ENCODE results near the gene GDF11.
A peak's percentile ranks its signal among the peaks of the same experiment; 100 is the strongest.
"Not testable (repeated sequence)": the region's sequence is repeated elsewhere in the genome, so short reads cannot be mapped to it uniquely, and the experiment has no call there.

Gene GDF11

DNA sequence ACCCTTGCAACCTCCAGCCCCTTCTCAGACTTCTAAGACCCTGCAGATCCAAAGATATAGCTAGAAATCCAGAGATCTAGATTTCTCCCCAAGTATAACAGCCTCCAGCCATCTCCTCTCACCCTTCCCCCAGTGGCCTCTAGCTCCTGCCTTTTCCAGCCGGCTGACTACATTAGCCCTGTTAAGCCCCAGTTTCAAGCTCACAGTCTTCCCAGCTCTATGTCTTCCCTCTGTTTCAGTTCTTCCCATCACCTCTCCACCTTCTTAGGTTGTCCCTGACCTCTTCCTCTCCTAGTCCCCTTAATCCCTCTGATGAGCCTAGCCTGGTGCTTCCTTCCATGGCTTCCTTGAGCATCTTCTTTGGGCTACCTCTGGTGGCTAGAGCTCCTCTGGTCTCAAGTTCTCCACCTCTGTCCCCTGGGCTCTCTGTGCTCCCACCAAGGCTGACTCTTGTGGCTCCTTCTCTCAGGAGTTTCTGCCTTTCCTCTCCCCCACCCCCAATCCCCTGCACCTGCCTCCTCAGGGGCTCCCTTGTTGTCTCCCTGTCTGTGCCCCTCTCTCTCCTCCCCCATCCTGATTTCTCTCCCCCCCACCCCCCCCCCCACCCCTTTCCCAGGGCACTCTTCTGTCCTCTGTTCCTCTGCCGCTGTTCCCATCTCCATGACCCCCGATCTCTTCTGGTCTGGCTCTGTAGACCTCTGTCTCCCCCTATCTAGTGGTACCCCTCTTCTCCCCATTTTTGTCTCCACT lies 816 bp upstream of the GDF11 start:
- no peak for DNase-seq (ENCODE audit: low spot score)

DNA sequence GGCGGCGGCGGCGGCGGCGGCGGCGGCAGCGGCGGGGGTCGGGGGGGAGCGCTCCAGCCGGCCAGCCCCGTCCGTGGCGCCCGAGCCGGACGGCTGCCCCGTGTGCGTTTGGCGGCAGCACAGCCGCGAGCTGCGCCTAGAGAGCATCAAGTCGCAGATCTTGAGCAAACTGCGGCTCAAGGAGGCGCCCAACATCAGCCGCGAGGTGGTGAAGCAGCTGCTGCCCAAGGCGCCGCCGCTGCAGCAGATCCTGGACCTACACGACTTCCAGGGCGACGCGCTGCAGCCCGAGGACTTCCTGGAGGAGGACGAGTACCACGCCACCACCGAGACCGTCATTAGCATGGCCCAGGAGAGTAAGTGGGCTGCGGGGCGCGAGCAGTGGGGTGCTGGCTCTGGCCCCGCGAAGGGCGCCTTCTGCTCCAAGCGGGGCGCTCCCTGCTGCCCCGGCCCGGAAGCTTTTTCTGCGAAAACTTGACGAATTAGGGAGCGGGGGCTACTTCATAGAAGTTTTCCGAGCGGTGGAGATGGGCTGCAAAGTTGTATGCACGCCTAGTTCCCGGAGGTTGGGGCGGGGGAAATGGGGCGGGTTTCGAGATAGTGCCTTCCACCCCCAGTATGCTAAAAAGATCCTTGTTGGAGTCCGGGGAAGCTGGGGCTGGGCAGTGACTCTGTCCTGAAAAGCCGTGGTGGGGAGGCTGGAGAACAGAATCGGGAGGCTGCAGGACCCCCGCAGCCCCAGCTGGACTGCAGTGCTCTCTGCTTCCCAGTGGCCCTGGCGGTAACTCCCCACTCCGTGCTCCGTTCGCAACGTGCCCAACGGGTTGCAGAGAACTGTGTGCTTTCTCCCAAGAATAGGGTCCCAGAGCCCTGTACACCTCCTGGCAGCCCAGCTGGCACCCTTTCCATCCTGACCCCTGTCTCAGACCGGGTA lies 751 bp downstream of the GDF11 start:
- DNase-seq (ENCODE audit: low spot score): no peak

DNA sequence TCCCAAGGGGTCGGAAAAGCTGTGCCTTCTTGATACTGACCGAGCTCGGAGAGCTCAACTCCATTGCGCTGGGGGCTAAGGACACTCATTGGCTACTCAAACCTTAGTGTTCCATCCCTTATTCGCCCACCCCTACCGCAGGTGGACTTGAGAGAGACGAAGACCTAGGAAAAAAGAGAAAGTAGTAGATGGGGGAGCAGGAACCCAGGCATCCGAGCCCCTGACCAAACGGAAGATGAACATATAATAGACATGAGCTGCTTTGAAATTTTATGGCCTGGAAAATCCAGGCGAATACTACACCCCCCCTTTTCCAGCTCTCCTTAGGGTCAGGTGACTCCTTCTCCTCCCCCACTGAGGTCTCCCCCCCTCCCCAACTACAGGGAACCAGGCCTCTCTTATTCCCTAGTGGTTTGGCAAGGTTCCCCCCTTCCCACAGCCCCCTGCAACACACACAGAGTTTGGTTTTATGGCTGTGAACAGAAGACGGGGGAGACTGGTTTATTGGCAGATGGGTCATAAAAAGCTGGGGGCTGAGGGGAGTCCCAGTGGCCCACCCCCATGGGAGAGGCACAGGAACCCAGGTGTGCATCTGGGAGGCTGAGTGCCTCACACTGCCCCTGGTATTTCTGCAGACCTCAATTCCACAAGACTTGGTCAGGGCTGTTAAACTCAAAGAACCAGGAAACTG lies 1.6 kb downstream of the GDF11 start:
- no peak for DNase-seq (ENCODE audit: low spot score)

DNA sequence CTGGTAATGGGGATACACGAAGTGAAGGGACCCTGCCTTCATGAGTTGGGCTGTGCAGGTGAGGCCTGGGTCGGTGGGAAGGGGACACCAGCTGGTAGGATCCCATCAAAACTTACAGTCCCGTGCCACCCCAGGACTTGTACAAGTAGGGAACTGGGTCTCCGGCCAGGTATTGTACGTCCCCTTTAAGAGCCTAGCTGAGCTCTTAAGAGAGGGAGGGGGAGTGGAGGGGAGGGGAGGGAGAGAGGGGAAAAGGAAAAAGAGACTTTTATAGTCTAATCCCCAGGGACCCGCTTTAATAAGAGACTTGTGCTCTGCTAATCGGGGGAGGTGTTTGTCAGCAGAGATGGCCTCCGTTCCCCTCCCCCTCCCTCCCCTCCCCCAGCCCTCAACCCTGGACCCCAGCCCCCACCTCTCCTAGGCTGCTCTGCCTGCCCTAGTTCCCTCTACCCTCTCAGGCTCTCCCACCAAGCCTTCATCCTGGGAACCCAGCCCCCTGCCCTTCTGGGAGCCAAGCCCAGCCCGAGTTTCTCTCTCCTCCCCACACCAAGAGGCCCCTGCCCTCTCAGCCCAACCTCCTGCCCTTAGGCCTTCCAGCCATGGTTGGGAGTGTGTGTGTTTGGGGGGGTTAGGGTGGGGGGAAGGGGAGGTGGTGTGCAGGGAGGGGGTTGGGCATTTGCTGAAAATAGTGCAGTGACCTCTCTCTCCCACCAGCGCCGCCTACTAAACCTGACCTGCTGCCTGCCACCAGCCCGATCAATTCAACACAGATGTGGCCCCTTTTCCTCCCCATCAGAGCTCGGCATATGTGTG lies 2.6 kb downstream of the GDF11 start:
- DNase-seq (ENCODE audit: low spot score): no peak

DNA sequence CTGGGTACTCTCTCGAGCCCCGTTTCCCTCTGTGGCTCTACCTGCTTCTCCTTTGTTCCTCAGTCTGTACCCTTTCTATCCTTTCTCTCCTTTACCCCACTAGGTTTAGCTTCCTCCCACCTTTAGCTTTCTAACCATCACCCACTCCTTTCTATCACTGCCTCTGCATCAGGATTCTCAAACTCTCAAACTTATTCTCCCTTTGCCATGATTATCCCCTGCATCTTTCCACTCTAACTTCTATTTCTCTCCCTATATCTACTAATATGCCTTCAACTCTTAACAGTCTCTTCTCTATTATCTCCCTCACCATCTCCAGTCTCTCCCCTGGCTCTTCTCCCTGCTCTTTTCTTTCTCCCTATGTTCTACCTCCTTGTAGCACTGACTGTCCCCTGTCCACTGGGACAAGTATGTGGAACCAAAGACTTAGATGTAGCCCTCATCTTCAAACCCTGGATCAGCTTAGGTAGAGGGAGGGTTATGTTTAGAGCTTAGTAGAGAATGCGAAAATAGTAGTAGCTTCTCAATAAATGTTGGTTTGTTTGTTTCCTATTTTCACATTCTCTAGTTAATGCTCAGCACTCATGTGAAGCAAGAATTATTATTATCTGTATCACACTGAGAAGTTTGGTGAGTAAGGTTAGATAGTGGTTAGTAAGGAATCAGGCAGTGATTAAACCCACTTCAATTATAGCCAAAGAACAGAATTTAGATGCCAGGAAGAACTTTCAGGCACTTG lies 3.4 kb downstream of the GDF11 start:
- no peak for DNase-seq (ENCODE audit: low spot score)

DNA sequence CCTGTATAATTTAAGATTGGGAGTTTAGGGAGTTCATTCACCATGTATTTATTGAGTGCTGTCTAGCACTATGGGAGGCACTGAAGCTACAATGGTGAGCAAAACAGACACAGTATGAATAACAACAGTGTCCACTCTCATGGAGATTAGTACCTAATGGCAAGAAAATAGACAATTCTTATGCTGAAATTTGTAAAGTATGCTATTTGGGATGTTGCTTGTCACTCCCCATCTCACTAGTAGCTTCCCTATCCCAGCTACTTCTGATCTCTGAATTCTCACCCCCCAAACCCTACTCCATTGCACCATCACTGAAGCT lies 4.0 kb downstream of the GDF11 start:
- no peak for DNase-seq (ENCODE audit: low spot score)

DNA sequence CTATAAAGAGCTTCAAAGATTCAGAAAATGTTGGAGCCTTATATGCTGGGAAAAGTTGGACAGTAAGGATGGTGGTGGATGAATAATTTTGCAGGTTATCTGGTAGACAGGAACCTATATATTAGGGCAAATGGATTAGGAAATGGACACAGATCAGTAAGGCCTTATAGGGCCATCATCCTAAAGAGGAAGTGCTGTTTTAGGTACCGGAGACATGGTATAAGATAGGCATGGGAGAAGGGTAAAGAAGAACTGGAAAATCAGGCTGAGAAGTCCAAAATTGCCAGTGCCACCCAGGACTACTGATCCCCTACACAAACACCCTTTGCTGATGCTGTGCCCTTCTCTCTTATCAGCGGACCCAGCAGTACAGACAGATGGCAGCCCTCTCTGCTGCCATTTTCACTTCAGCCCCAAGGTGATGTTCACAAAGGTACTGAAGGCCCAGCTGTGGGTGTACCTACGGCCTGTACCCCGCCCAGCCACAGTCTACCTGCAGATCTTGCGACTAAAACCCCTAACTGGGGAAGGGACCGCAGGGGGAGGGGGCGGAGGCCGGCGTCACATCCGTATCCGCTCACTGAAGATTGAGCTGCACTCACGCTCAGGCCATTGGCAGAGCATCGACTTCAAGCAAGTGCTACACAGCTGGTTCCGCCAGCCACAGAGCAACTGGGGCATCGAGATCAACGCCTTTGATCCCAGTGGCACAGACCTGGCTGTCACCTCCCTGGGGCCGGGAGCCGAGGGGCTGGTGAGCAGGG lies 5.5 kb downstream of the GDF11 start:
- DNase-seq (ENCODE audit: low spot score): no peak

DNA sequence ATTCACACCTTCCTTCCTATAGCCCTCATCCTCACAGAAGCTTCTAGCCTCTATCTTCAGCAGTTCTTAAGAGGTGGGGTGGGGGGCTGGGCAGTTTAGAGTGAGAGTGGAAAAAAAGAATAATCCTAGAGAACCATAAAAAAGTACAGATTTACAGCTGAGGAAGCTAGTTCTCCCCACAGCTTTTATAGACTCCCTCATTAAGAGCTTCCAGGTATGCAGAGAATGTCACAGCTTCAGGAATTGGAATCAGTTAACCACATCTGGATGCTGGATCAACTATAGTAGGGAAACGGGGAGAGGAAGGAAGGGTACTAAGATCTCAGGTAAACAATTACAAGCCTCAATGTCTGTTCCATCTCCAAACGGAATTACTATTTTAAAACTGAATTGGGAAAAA lies 12.3 kb downstream of the GDF11 start:
- no peak for DNase-seq (ENCODE audit: low spot score)

DNA sequence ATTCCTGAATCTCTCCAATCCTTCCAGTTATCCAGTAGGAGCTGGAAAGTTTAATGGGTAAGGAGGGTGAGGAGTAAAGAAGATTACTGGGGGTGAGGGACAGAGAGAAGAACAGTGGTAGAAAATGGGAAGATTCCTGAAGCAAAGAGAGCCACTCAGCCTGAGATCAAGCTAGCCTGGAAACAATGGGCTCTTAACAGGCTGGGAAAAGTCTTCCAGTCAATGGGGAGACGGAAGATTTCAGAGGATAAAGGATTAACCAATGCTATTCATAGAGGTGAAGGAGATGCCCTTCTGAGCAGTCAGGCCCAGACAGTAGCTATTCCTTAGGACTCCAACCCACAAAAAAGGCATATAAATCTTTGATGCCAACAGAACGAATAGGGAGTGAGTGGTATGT lies 14.8 kb downstream of the GDF11 start:
- no peak for DNase-seq (ENCODE audit: low spot score)

DNA sequence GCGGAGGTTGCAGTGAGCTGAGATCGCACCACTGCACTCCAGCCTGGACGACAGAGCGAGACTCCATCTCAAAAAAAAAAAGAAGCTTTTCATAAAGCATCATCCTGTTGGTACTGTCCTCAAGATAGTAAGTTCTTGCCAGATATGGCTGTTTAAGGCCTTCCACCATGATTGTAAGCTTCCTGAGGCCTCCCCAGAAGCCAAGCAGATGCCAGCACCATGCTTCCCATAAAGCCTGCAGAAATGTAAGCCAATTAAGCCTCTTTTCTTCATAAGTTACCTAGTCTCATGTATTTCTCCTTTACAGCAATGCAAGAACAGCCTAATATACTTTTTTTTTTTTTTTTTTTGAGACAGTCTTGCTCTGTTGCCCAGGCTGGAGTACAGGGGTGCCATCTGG lies 15.7 kb downstream of the GDF11 start:
- not testable (repeated sequence) for DNase-seq (ENCODE audit: low spot score)

DNA sequence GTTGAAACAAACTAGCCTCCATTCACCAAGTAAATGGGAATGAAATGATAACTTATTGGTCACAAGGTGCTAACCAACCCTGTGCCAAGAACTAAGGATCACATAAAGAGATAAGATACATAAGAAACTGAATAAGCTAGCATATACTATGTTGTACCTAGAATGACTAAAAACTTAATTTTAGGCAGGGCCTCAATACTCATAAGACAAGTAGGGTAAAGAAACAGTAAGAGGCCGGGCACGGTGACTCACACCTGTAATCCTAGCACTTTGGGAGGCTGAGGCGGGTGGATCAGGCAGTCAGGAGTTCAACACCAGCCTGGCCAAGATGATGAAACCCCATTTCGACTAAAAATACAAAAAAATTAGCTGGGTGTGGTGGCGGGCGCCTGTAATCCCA lies 17.7 kb downstream of the GDF11 start:
- DNase-seq (ENCODE audit: low spot score): no peak

DNA sequence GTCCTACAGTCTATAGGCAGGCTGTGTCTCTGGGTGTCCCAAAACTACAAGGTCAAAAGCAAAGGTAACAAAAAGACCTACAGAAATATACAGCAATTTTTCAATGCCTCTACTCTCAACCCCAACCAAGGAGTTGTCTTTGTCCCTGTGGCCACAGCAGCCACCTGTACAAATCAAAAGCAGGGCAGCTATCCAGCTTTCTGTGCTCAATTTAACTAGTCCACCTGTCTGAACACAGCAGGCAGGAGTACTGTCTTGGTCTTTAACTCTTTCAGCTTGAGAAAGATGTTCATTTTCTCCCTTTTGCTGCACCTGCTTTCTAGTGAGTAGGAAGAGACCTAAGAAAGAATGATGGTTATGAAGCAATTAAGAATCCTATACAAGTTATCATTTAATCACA lies 19.7 kb downstream of the GDF11 start:
- DNase-seq (ENCODE audit: low spot score): no peak

DNA sequence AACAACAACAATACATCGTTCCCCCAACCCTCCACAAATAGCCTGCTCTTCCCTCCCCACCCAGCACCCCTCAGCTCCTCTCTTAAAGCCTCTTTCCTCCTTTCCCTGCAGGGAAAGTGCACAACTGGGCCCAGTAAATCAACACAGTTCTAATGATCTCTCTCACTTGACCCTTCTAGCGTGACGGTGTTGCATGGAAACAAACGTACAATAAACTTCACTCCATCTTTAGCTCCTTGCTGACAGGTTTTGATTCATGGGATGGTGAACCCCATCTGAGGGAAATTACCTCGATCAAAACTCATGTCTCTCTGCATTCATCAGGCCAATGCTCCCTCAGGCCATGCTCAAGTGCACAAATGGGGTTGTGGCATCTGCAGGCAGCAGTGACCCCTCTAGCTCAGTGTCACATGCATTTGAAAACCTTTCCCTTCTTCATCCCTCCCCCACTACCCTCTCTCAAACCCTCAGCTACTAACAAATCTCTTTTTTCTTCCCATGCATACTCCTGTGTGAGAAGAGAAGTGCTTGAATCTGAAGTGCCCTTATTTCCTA lies 22.9 kb downstream of the GDF11 start:
- no peak for DNase-seq (ENCODE audit: low spot score)

DNA sequence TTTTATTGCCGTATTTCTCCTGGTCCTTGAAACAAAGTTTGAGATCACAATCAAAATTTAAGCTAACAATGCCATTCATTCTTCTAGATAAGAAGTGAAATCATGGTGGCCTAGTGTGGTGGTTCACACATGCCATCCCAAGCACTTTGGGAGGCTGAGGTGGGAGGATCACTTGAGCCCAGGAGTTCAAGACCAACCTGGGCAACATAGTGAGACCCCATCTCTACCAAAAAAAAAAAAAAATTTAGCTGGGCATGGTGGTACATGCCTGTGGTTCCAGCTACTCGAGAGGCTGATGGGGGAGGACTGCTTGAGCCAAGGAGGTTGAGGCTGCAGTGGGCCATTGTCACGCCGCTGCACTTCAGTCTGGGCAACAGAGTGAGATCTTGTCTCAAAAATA lies 24.2 kb downstream of the GDF11 start:
- no peak for DNase-seq (ENCODE audit: low spot score)

DNA sequence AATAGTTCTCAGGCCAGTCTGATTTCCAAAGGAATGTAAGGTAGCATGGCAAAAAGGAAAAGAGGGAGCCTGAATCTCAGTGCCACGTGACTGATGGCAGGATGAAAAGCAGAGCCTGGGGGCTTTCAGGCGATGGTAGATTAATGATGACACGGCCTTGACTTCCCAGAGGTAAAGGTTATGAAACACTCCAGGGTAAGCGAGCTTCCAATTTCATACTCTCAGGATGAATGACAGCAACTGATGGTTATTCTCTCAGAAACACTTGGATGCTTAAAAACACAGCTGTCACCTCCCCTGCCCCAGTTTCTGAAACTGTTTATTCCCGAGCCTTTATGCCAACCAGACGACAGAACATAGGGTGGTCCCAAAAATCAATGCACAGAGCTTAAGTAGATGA lies 28.8 kb downstream of the GDF11 start:
- no peak for DNase-seq (ENCODE audit: low spot score)

DNA sequence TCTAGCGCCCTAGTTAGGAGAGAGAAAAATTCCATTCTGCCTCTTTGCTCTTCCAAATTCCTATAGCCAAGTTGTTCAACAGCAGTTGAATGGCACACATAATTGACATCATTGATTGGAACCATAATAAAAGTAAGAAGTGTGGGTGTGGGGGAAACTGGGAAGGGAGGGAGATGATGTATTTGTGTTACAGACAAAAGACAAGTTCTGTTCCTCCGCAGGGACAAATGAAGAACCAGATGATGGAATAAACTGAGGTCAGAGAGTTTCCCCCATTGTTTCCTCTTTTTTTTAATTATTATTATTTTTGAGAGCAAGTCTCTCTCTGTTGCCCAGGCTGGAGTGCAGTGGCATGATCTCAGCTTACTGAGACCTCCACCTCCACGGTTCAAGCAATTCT lies 34.9 kb downstream of the GDF11 start:
- peak; percentile 29 for DNase-seq (ENCODE audit: low spot score)

DNA sequence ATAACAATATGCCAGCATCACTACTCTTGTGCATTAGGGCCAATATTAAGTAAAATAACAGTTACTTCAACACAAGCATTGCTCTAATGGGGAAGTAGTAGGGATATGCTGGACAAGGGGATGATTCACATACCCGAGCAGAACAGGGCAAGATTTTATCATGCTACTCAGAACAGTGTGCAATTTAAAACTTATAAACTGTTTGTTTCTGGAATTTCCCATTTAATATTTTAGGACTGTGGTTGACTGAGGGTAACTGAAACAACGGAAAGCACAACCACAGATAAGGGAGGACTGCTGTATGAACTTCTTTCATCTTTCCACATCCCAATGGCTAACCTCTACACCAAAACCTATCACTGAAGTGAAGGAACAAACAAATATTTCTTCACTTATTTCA lies 37.8 kb downstream of the GDF11 start:
- DNase-seq (ENCODE audit: low spot score): no peak

DNA sequence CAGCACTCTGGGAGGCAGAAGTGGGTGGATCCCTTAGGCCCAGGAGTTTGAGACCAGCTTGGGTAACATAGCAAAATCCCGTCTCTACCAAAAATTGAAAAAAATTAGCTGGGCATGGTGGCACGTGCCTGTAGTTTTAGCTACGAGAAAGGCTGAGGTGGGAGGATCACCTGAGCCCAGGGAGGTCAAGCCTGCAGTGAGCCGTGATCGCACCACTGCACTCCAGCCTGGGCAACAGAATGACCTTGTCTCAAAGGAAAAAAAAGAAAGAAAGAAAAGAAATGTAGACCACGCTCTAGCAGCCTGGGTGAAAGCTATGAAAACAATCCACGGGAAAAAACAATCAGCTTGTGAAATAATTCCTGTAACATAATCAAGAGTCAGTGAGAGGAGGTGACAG lies 45.6 kb downstream of the GDF11 start:
- no peak for DNase-seq (ENCODE audit: low spot score)

DNA sequence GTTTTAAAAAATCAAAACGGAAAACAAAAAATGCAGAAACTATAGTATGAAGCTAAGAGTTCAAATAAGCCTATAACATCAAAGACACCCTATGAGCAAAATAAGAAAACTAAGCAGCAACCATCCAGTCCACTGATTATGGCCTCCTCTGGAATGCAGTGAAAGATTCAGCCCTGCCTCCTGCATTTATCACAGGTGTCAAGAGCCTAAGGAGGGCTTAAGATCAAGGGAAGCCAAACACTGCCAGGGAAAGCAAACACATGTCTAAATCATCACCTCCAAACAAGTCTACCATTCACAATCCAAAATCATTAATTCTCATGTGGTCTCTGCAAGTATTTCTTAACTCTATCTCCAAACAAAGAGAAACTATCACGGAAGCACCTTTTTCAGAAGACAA lies 46.2 kb downstream of the GDF11 start:
- no peak for DNase-seq (ENCODE audit: low spot score)

DNA sequence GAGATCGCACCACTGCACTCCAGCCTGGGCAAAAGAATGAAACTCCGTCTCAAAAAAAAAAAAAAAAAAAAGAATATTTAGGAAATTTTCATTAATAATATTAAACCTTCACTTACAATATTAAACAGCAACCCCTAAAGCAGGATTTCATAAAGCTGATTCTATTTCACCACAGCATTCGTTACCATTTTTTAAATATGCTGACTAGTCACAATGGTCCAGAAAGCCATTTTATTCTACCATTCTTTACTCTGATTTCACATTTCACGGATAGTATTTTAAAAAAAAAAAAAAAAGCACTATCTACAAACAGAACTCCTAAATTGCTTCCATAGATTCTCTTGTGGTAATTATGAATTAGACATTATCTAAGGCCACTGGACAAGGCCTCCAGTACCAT lies 47.0 kb downstream of the GDF11 start:
- no peak for DNase-seq (ENCODE audit: low spot score)

Measured in putamen (tissue), 1 donor.